Rectal smooth muscle tissue (tissue), 1 donor: ENCODE measurements around the gene PCP4.

Experiments used
- H3K27ac ChIP-seq: one replicate; pipeline ENCODE4 v1.7.0; 2013; ENCODE audit warnings: low read depth, low read length, inconsistent platforms
- H3K27me3 ChIP-seq: one replicate; pipeline ENCODE4 v1.7.0; 2013; ENCODE audit warnings: low read length; ENCODE audit not compliant: control insufficient read depth, insufficient read depth
- H3K36me3 ChIP-seq: one replicate; pipeline ENCODE4 v1.7.0; 2013; ENCODE audit warnings: low read length; ENCODE audit not compliant: control insufficient read depth, insufficient read depth
- H3K4me1 ChIP-seq: one replicate; pipeline ENCODE4 v1.7.0; 2013; ENCODE audit warnings: low read length; ENCODE audit not compliant: control insufficient read depth, insufficient read depth
- H3K4me3 ChIP-seq: one replicate; pipeline ENCODE4 v1.7.0; 2013; ENCODE audit warnings: low read length
- H3K9ac ChIP-seq: one replicate; pipeline ENCODE4 v1.7.0; 2013; ENCODE audit warnings: low read length

The PCP4 gene

GRCh38 chr21:39971956-39972355 lies 104.7 kb downstream of the PCP4 start:
- no peak overlapping the region for H3K9ac ChIP-seq
- H3K4me1 ChIP-seq: peaks cover 2% of the 10 kb centered on the region
- no peaks in the 10 kb centered on the region for H3K27me3 ChIP-seq
- H3K27ac ChIP-seq: no peak overlapping the region
- H3K4me3 ChIP-seq: no peak overlapping the region
- no peaks in the 10 kb centered on the region for H3K36me3 ChIP-seq

GRCh38 chr21:39972471-39972870 lies 105.2 kb downstream of the PCP4 start:
- Histone ChIP-seq H3K27ac (no peak overlapping the region), H3K4me3 (no peak overlapping the region), H3K4me1 (peaks cover 2% of the 10 kb centered on the region), H3K36me3 (no peaks in the 10 kb centered on the region), H3K9ac (no peak overlapping the region), H3K27me3 (no peaks in the 10 kb centered on the region)

- H3K4me1 ChIP-seq: peaks cover 2% of the 10 kb centered on the region
These were observed 105.9 kb downstream of the PCP4 start for GRCh38 chr21:39972976-39973770.

GRCh38 chr21:39976800-39977199 lies 109.6 kb downstream of the PCP4 start:
- no peaks in the 10 kb centered on the region for H3K36me3 ChIP-seq
- no peak overlapping the region for H3K27ac ChIP-seq
- peaks cover 2% of the 10 kb centered on the region for H3K4me1 ChIP-seq
- no peak overlapping the region for H3K4me3 ChIP-seq
- no peak overlapping the region for H3K9ac ChIP-seq
- no peaks in the 10 kb centered on the region for H3K27me3 ChIP-seq

More at GRCh38 chr21:39972976-39973770, 105.9 kb downstream of the PCP4 start:
- H3K9ac ChIP-seq: no peak overlapping the region
- H3K4me3 ChIP-seq: no peak overlapping the region
- no peaks in the 10 kb centered on the region for H3K36me3 ChIP-seq
- H3K27ac ChIP-seq: no peak overlapping the region
- no peaks in the 10 kb centered on the region for H3K27me3 ChIP-seq
